Left lung (tissue), 10 donors: Measurements from ENCODE around the gene KMT5B. TPM values are rescaled to one million over a fixed set of nuclear protein-coding genes. Genes with fewer than 3 reads are reported as not detected.
A peak's percentile ranks its signal among the peaks of the same experiment; 100 is the strongest.

Experiments
- ATAC-seq: fragments of 200-7000 bp; cut with Tn5 transposase; one replicate; pipeline ENCODE4 v1.9.1; 2020; ENCODE audit warnings: moderate library complexity
- DNase-seq, 4 donors: peaks; one replicate each; pipeline ENCODE4 v3.0.0-alpha.2; 2013 to 2020
- H3K27ac ChIP-seq, 2 donors: fragments of 200-600 bp; sonication (generic) in 1 of 2; one replicate each; pipeline versions ENCODE4 v1.5.0 to v1.8.0; 2020 to 2021
- H3K27me3 ChIP-seq, 2 donors: fragments of 200-600 bp; sonication (generic) in 1 of 2; one replicate each; pipeline versions ENCODE4 v1.5.0 to v1.8.0; 2020 to 2021
- H3K36me3 ChIP-seq, 2 donors: fragments of 200-600 bp; sonication (generic) in 1 of 2; one replicate each; pipeline versions ENCODE4 v1.5.0 to v1.8.0; 2020 to 2021
- H3K4me1 ChIP-seq, 2 donors: fragments of 200-600 bp; one replicate each; pipeline ENCODE4 v1.8.0; 2021
- H3K4me3 ChIP-seq, 2 donors: fragments of 200-600 bp; sonication (generic) in 1 of 2; one replicate each; pipeline versions ENCODE4 v1.5.0 to v1.8.0; 2020 to 2021; ENCODE audit warnings: mild to moderate bottlenecking in 1 of 2
- H3K9me3 ChIP-seq, 2 donors: fragments of 200-600 bp; sonication (generic) in 1 of 2; one replicate each; pipeline versions ENCODE4 v1.5.0 to v1.8.0; 2020 to 2021
- CTCF ChIP-seq, 2 donors: fragments of 200-600 bp; sonication (generic) in 1 of 2; IDR thresholded peaks; one replicate each; pipeline versions ENCODE4 v1.5.0 to v1.8.0; 2021; ENCODE audit warnings: antibody characterized with exemption in 2 of 2
- intact Hi-C, 2 donors: fragments of 100-400 bp; cut with DNase I; formaldehyde crosslinking; loops; one replicate each; pipeline versions ENCODE4 v1.11.2 to v1.14.2; 2022
- polyA plus RNA-seq, 6 donors: library from polyadenylated mRNA; unstranded; fragments of 120-200 nt; gene quantifications; one replicate each; pipeline ENCODE4 v1.2.1, GENCODE V29; 2013; ENCODE audit not compliant: insufficient read length in 6 of 6
- total RNA-seq, 2 donors: library from RNA; stranded (reverse); fragmentation: NEBNext Ultra II Directional; extraction: Animal tissue kit (Norgen Biotek cat#: 25700); gene quantifications; one replicate each; pipeline ENCODE4 v1.2.1, GENCODE V29; 2021
- donor health status: DM: no; HTN: yes; CAD: no.
- donor health status: DM: no; HTN: no; CAD: no.

KMT5B gene
- total and polyA plus RNA-seq, 8 donors: 36.0 to 91.7 (median 86.4) TPM

GRCh38 chr11:68135161-68135560, 77.9 kb downstream of the KMT5B start:
- Histone ChIP-seq H3K4me1 (peaks cover 0 to 6% of the 10 kb centered on the region in 2 donors), H3K27me3 (no peaks in the 10 kb centered on the region), H3K4me3 (no peak overlapping the region), H3K27ac (no peak overlapping the region), H3K9me3 (peaks cover 0 to 9% of the 10 kb centered on the region in 2 donors), H3K36me3 (no peaks in the 10 kb centered on the region)
- no peak for ATAC-seq
- TF ChIP-seq CTCF (IDR thresholded peaks at IDR 0.05): no peak
- no peak for DNase-seq
- intact Hi-C loops: no loop called here

- peaks cover 1 to 7% of the 10 kb centered on the region in 2 donors for H3K4me1 ChIP-seq
- TF ChIP-seq CTCF (IDR thresholded peaks at IDR 0.05): no peak
- intact Hi-C loops: no loop called here
- H3K9me3 ChIP-seq: peaks cover 0 to 9% of the 10 kb centered on the region in 2 donors
- DNase-seq: no peak
- no peak overlapping the region for H3K27ac ChIP-seq
- peaks cover 0 to under 1% of the 10 kb centered on the region in 2 donors for H3K27me3 ChIP-seq
- no peak overlapping the region for H3K4me3 ChIP-seq
- H3K36me3 ChIP-seq: no peaks in the 10 kb centered on the region
- ATAC-seq: no peak
Measured at GRCh38 chr11:68133761-68134160, 79.3 kb downstream of the KMT5B start.

GRCh38 chr11:68130121-68130520, 83.0 kb downstream of the KMT5B start:
- ATAC-seq: no peak
- Histone ChIP-seq H3K27ac (no peak overlapping the region), H3K36me3 (no peaks in the 10 kb centered on the region), H3K9me3 (peaks cover 0 to 9% of the 10 kb centered on the region in 2 donors), H3K4me3 (no peak overlapping the region), H3K27me3 (peaks cover 0 to 9% of the 10 kb centered on the region in 2 donors), H3K4me1 (peaks cover 9 to 33% of the 10 kb centered on the region in 2 donors)
- intact Hi-C loops: no loop called here
- TF ChIP-seq CTCF (IDR thresholded peaks at IDR 0.05): no peak
- DNase-seq: no peak

GRCh38 chr11:68128682-68129327, 84.3 kb downstream of the KMT5B start:
- intact Hi-C loops: no loop called here
- Histone ChIP-seq H3K27me3 (peaks cover 0 to 9% of the 10 kb centered on the region in 2 donors), H3K36me3 (no peaks in the 10 kb centered on the region), H3K9me3 (peaks cover 0 to 8% of the 10 kb centered on the region in 2 donors), H3K27ac (peak overlapping the region; percentile 41 to 54), H3K4me3 (peak overlapping the region; percentile 33 to 42), H3K4me1 (peaks cover 9 to 33% of the 10 kb centered on the region in 2 donors)
- TF ChIP-seq CTCF (IDR thresholded peaks at IDR 0.05): no peak
- peak; percentile 65 for ATAC-seq
- DNase-seq: peak in 2 of 4 donors; percentile 65 to 77

- peaks cover 0 to 9% of the 10 kb centered on the region in 2 donors for H3K27me3 ChIP-seq
- DNase-seq: peak; percentile 83 to 94 (median 86)
- H3K27ac ChIP-seq: peak overlapping the region; percentile 41 to 54
- no peak for TF ChIP-seq CTCF (IDR thresholded peaks at IDR 0.05)
- ATAC-seq: peak; percentile 94
- H3K4me3 ChIP-seq: peak overlapping the region; percentile 33 to 42
- peaks cover 0 to 6% of the 10 kb centered on the region in 2 donors for H3K9me3 ChIP-seq
- H3K36me3 ChIP-seq: no peaks in the 10 kb centered on the region
- intact Hi-C loops: no loop called here
- peaks cover 9 to 33% of the 10 kb centered on the region in 2 donors for H3K4me1 ChIP-seq
Measured at GRCh38 chr11:68127714-68128681, 85.1 kb downstream of the KMT5B start.
